ENCODE results near the gene CCR5AS.
"Not testable (repeated sequence)": the region's sequence is repeated elsewhere in the genome, so short reads cannot be mapped to it uniquely, and the experiment has no call there.

The CCR5AS gene

GRCh38 chr3:46405301-46406019 is 1.4 kb downstream of the CCR5AS start:
- peak in 1 of 51 donors; percentile 16 for DNase-seq

- DNase-seq, result not testable (repeated sequence)
Measured at GRCh38 chr3:46402902-46403301, 4.0 kb downstream of the CCR5AS start.

GRCh38 chr3:46401579-46401978 is 5.3 kb downstream of the CCR5AS start:
- no peak for DNase-seq

- DNase-seq, result no peak
Measured at GRCh38 chr3:46400846-46401245, 6.0 kb downstream of the CCR5AS start.

- DNase-seq, result no peak
Measured at GRCh38 chr3:46400000-46400734, 6.7 kb downstream of the CCR5AS start.

GRCh38 chr3:46399557-46399956 is 7.3 kb downstream of the CCR5AS start:
- DNase-seq, result no peak

- no peak for DNase-seq
Measured at GRCh38 chr3:46399098-46399497, 7.8 kb downstream of the CCR5AS start.

GRCh38 chr3:46398186-46398955 is 8.5 kb downstream of the CCR5AS start:
- DNase-seq, result no peak

- no peak for DNase-seq
Measured at GRCh38 chr3:46397111-46397510, 9.8 kb downstream of the CCR5AS start.

GRCh38 chr3:46395766-46396530 is 10.9 kb downstream of the CCR5AS start:
- no peak for DNase-seq

- no peak for DNase-seq
Measured at GRCh38 chr3:46395210-46395661, 11.6 kb downstream of the CCR5AS start.

- DNase-seq, result no peak
Measured at GRCh38 chr3:46393554-46394434, 13.1 kb downstream of the CCR5AS start.

GRCh38 chr3:46393011-46393410 is 13.9 kb downstream of the CCR5AS start:
- DNase-seq, result no peak

GRCh38 chr3:46391526-46391925 is 15.3 kb downstream of the CCR5AS start:
- not testable (repeated sequence) for DNase-seq

- DNase-seq, result no peak
Measured at GRCh38 chr3:46389306-46389705, 17.6 kb downstream of the CCR5AS start.

- DNase-seq, result not testable (repeated sequence)
Measured at GRCh38 chr3:46388847-46389246, 18.0 kb downstream of the CCR5AS start.

GRCh38 chr3:46386205-46386604 is 20.7 kb downstream of the CCR5AS start:
- DNase-seq, result no peak

GRCh38 chr3:46383951-46384330 is 22.9 kb downstream of the CCR5AS start:
- DNase-seq, result no peak

GRCh38 chr3:46383211-46383950 is 23.5 kb downstream of the CCR5AS start:
- DNase-seq, result no peak

- no peak for DNase-seq
Measured at GRCh38 chr3:46381625-46382024, 25.2 kb downstream of the CCR5AS start.
